ENCODE data around the gene DNAJB6.

DNA sequence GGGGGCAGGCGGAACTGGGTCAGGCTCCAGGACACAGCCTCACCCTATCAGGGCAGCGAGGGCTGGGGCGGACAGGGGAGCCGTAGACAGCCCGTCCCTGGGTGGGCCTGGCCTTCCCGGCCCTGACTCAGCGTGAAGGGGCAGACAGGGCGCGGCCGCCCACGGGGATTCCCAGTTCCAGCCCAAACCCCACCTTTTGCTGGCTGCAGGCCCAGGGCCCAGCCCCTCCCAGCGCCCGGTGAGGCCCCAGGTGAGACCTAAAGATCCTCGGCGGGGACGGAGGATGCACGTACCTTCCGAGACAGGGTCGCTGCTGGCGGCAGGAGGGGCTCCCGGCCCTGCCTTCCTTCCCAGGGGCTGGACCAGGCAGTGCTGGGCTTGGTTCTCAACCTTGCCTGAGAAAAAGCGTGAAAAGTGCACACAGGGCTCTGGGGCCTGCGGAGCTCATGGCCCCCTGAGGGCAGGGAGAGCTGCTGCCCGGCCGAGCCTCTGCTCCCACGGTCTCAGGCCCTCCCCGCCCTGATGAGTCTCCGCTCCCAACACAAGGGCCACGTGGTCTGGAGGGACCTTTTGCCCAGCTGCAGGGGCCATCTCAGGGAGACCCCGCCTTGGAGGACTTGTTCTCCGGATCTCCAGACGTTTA is 43.9 kb upstream of the DNAJB6 start:
- TF ChIP-seq, protein P1, sequence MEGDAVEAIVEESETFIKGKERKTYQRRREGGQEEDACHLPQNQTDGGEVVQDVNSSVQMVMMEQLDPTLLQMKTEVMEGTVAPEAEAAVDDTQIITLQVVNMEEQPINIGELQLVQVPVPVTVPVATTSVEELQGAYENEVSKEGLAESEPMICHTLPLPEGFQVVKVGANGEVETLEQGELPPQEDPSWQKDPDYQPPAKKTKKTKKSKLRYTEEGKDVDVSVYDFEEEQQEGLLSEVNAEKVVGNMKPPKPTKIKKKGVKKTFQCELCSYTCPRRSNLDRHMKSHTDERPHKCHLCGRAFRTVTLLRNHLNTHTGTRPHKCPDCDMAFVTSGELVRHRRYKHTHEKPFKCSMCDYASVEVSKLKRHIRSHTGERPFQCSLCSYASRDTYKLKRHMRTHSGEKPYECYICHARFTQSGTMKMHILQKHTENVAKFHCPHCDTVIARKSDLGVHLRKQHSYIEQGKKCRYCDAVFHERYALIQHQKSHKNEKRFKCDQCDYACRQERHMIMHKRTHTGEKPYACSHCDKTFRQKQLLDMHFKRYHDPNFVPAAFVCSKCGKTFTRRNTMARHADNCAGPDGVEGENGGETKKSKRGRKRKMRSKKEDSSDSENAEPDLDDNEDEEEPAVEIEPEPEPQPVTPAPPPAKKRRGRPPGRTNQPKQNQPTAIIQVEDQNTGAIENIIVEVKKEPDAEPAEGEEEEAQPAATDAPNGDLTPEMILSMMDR (IDR thresholded peaks at IDR 0.05), result no peak
- no peak for TF ChIP-seq POLR2A (IDR thresholded peaks at IDR 0.05)
